Measurements from ENCODE around the gene ARL6IP1.
"Not testable (repeated sequence)": the region's sequence is repeated elsewhere in the genome, so short reads cannot be mapped to it uniquely, and the experiment has no call there.

ARL6IP1 gene

DNA sequence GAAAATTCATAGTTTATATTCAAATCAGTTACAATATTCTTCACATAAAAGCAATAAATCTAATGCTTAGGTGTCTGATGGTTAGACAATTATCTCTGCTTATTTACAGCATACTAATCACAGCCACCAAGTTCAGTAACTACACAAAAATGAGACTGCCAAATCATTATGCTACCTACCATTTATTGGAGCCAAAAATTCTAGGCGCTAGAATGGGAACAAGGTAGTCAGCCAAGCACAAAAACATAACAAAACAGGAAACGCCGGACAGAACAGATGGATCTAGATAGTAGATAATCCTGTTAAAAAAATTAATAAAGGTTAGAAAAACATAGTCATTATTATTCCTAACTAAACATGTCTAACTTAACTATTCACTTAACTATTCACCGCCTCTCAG lies 3.6 kb downstream of the ARL6IP1 start:
- DNase-seq = no peak

DNA sequence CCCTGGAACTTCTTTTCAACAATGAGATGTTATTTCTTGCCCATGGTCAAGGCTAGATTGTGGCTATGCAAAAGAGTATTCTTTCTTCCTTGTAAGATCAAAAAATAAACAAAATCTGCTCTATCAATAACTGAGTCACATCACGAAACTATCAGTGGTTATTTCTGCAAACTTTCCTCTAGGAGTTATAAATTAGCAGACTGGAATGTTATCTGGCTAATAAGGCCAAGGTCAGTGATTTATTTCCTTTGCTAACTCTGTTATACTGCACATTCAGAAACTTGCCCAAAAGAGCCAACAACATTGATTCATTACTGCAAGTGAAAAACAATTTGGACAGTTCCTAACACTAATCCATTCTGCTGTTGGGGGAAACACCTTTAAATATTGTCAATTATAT lies 5.0 kb downstream of the ARL6IP1 start:
- no peak for DNase-seq

- no peak for DNase-seq
Measured at GRCh38 chr16:18792836-18793433, 8.4 kb downstream of the ARL6IP1 start.

DNA sequence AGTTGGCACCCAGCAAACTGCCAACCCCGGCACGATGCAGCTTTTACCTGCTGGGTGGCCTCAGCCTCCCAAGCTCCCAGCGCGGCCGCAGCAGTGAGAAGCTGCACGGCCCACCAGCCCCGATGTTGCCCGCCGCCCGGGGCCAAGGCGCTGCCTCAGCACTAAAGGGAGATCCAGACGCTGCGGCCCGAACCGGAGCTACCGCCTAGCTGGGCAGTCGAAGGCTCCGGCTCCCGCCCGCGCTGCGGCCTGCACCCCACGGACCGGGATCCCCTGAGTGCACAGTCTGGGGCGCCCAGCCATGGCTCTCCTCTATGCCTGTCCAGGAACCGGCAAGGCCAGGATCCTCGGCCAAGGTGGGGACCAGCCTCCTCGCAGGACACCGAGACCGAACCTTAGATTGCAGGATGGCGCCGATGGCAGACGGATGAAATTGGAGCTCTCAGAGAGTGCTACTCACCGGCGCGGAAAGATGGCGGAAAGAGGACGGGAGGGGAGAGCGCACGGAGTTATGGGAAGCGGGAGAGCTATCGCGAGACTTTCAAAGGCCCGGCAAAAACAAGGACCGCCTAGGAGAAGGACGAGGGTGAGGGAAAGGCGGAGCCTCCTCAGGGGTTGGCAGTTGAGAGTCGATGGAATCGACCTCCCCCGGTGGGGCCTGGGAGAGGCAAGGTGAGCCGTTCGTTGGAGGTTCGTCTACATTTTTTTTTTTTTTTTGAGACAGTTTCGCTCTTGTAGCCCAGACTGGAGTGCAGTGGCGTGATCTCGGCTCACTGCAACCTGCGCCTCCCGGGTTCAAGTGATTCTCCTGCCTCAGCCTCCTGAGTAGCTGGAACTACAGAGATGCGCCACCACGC lies 11.3 kb downstream of the ARL6IP1 start, which contains the start of gene RPS15A:
Gene RPS15A (minus strand): TSS at position 485 of the 857 bp plus-strand sequence. CDS start 1,221 bp downstream, outside the sequence.
- DNase-seq = peak; percentile 99

DNA sequence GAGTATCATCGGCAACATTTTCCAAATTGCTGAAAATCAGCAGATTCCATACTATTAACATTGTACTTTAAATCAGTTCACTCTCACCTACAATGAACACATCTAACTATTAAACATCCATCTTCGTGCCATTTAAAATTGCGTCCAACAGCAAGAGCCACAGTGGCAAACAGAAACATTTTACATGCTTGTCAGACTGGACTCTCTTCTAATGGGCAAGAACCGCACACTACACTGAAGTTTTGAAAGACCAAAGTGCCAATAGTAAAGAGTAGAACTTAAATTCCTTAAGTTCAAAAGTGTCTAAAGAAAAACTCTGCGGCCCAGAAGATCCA lies 11.9 kb downstream of the ARL6IP1 start:
- DNase-seq = no peak

GRCh38 chr16:18788828-18789514 lies 12.4 kb downstream of the ARL6IP1 start:
- peak; percentile 29 for DNase-seq

- no peak for DNase-seq
Measured at GRCh38 chr16:18784917-18785623, 16.3 kb downstream of the ARL6IP1 start.

DNA sequence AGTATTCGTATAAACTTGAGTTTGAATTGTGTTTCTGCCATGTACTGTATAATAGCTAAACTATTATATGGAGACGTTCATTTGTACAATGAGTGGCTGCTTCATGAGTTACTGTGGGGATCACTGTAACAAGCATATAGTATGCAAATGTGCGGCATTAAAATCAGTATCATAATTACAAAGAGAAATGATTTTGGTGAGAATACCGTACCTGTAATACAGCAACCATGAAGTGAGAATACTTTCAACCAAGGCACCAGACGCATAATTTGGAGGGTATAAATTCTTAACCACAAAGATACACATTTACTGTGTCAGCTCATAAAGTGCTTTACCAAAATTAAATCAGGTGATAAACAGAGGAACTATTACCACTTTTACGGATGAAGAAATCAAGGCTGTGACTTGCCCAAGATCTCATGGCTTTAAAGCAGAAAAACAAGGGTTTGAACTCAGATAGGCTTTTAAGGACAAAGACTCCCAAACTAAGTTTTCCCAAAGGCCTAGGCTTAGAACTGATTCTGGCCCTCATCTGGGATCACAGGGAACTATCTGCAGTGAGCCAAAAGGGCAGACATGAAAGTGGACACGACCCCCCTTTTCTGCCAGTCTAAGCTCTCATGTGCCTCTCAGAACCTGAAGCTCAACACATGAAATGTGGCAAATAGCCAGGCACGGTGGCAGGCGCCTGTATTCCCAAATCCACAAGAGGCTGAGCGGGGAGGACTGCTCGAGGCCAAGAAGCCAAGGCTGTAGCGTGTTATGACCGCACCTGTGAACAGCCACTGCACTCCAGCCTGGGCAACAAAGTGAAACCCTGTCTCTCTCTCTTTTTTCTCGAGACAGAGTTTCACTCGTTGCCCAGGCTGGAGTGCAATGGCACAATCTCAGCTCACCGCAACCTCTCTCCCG lies 17.7 kb downstream of the ARL6IP1 start:
- DNase-seq = no peak

DNA sequence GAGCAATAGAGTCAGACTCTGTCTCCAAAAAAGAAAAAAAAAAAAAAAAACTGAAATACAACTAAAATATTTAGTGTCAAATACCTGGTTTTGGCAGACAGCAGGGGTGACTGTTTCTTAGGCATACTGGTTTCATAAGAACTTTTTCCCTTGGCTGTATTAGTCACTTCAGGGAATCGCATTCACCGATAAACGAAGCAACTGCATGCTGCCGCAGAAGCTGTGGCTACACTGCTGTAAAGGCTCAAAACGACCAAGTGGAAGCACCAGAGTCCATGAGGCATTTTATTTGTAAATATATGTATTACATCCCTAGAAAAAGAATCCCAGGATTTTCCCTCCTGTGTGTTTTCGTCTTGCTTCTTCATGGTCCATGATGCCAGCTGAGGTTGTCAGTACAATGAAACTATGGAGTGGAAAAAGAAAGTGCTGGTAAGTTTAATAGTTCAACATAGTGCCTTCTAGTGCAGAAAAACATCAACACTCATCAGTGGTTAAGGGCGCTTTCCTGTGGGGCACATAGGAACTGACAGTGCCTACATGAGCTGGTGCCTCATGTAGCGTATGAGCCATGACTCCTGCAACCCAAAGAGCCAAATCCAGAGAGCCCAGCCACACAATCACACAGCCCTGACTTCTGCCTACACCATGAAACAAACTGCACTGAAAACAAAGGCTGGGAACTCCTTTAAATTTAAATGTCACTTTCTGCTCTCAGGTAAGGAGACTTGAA lies 18.5 kb downstream of the ARL6IP1 start:
- peak; percentile 37 for DNase-seq

GRCh38 chr16:18781232-18781631 lies 20.1 kb downstream of the ARL6IP1 start:
- not testable (repeated sequence) for DNase-seq

- DNase-seq = not testable (repeated sequence)
Measured at GRCh38 chr16:18780460-18781026, 20.8 kb downstream of the ARL6IP1 start.

DNA sequence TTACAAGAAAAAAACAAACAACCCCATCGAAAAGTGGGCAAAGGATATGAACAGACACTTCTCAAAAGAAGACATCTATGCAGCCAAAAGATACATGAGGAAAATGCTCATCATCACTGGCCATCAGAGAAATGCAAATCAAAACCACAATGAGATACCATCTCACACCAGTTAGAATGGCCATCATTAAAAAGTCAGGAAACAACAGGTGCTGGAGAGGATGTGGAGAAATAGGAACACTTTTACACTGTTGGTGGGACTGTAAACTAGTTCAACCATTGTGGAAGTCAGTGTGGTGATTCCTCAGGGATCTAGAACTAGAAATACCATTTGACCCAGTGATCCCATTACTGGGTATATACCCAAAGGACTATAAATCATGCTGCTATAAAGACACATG lies 23.7 kb downstream of the ARL6IP1 start:
- DNase-seq = not testable (repeated sequence)

GRCh38 chr16:18776334-18776733 lies 25.0 kb downstream of the ARL6IP1 start:
- DNase-seq = not testable (repeated sequence)

DNA sequence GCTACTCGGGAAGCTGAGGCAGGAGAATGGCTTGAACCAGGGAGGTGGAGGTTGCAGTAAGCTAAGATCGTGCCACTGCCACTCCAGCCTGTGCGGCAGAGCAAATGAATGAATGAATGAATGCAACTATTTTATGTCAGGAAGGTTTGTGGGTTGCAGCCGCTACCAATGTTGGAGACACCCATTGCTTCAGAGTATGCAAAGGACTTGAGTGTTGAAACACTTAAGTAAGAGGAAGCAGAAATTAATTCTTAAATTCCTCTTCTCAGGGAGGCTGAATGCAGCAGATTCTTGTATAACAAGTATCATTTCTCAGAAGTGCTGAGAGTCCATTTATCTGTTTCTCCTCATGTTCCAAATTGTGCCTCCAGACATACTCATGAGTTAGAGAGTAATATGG lies 26.7 kb downstream of the ARL6IP1 start:
- peak; percentile 65 for DNase-seq

DNA sequence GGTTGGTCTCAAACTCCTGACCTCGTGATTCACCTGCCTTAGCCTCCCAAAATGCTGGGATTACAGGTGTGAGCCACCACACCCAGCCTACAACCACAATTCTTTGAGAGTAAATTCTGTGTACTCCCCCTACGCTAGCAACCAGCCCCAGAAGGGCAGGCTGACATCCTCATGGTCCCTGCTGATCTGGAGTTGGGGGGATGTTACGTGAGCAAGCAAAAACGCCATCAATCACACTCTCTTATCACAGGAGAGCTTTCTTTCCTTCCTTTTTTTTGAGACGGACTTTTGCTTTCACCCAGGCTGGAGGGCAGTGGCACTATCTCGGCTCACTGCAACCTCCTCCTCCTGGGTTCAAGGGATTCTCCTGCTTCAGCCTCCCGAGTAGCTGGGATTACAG lies 29.2 kb downstream of the ARL6IP1 start:
- DNase-seq = peak; percentile 57

DNA sequence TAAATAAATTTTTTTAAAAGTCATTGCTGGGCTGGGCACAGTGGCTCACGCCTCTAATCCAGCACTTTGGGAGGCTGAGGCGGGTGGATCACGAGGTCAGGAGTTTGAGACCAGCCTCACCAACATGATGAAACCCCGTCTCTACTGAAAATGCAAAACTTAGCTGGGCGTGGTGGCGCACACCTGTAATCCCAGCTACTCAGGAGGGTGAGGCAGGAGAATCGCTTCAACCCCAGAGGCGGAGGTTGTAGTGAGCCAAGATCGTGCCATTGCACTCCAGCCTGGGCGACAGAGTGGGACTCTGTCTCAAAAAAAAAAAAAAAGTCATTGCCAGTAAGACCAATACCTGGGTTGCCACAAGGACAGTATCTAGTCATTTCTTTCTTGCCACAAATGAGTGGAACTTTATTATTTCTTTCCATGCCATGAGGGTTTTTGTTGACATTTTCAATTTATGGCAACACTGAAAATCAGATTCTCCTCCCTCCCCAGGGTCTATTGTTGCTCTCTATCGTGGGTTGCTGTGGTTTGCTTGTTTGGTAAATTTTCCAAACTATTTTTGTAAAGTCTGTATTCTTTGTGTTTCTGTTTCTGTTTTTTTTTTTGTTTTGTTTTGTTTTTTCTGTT lies 30.9 kb downstream of the ARL6IP1 start:
- not testable (repeated sequence) for DNase-seq

GRCh38 chr16:18767217-18767616 lies 34.1 kb downstream of the ARL6IP1 start:
- peak; percentile 39 for DNase-seq

DNA sequence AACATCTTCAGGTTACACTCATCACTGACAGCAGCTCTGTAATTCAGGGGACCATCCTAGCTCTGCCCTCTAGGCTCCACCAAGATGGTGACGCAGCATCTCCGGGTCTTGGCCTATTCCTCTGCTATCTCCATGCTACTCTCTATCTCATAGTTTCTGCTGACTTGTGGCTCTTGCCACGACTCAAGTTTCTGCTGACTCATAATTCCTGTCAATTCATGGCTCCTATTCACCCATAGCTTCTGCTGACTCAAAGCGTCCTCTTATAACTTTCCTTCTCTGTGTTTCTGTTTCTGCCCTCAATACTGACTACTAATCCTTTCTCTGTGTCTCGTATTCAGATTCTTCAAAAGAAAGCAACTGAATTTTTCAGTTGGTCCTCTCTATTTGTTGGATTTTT lies 38.6 kb downstream of the ARL6IP1 start:
- not testable (repeated sequence) for DNase-seq

- DNase-seq = peak; percentile 43
Measured at GRCh38 chr16:18759598-18760520, 41.5 kb downstream of the ARL6IP1 start.
